ENCODE measurements around the gene USH1G.

DNA sequence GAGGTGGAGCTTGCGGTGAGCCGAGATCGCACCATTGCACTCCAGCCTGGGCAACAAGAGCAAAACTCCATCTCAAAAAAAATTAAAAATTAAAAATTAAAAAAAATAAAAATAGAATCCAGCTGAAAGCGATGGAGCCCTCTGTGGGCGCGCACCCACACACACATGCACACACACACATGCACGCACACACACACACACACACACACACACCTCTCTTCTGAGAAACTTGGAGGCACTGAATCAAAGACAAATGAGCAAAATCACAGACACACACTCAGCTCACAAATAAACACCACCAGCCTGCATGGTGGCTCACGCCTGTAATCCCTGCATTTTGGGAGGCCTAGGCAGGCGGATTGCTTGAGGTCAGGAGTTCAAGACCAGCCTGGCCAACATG, 20.0 kb downstream of the USH1G start:
- TF ChIP-seq, protein P1, sequence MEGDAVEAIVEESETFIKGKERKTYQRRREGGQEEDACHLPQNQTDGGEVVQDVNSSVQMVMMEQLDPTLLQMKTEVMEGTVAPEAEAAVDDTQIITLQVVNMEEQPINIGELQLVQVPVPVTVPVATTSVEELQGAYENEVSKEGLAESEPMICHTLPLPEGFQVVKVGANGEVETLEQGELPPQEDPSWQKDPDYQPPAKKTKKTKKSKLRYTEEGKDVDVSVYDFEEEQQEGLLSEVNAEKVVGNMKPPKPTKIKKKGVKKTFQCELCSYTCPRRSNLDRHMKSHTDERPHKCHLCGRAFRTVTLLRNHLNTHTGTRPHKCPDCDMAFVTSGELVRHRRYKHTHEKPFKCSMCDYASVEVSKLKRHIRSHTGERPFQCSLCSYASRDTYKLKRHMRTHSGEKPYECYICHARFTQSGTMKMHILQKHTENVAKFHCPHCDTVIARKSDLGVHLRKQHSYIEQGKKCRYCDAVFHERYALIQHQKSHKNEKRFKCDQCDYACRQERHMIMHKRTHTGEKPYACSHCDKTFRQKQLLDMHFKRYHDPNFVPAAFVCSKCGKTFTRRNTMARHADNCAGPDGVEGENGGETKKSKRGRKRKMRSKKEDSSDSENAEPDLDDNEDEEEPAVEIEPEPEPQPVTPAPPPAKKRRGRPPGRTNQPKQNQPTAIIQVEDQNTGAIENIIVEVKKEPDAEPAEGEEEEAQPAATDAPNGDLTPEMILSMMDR (optimal IDR thresholded peaks at IDR 0.05 in 1 of 3, IDR thresholded peaks at IDR 0.05 in 1 of 3, conservative IDR thresholded peaks at IDR 0.05 in 1 of 3; ENCODE audit: extremely low read depth in 1 of 3, insufficient read depth in 2 of 3, low read length in 3 of 3): no peak
- TF ChIP-seq EZH2 (IDR thresholded peaks at IDR 0.05; ENCODE audit: low read length): no peak

Measured in keratinocyte (primary cell).